Measurements from ENCODE around the gene FHAD1. TPM values are rescaled to one million over a fixed set of nuclear protein-coding genes. Genes with fewer than 3 reads are reported as not detected.

Gene FHAD1
- total and polyA plus RNA-seq, 2 donors: 0.66 to 0.71 TPM

- Histone ChIP-seq H3K27me3 (ENCODE audit: control insufficient read depth in 2 of 2, insufficient read depth in 1 of 2, low read length in 1 of 2) (peaks cover 0 to 9% of the 10 kb centered on the region in 2 donors), H3K4me3 (ENCODE audit: low read length in 2 of 2) (no peak overlapping the region)
- WGBS: 95% methylated on average over 2 of the region's 2 CpGs
Observed at GRCh38 chr1:15331734-15332133, 84.7 kb downstream of the FHAD1 start.

GRCh38 chr1:15332525-15332924 lies 85.5 kb downstream of the FHAD1 start:
- no peak overlapping the region for H3K4me3 ChIP-seq (ENCODE audit: low read length in 2 of 2)

More at GRCh38 chr1:15331734-15332133, 84.7 kb downstream of the FHAD1 start:
- no peak overlapping the region for H3K27ac ChIP-seq (ENCODE audit: low read depth in 1 of 2, low read length in 1 of 2)
- DNase-seq (ENCODE audit: low read depth in 6 of 9, low spot score in 9 of 9): no peak
- no peaks in the 10 kb centered on the region for H3K9me3 ChIP-seq (ENCODE audit: control insufficient read depth in 2 of 2, insufficient read depth in 1 of 2, low read length in 1 of 2)
- H3K4me1 ChIP-seq (ENCODE audit: control insufficient read depth in 2 of 2, insufficient read depth in 2 of 2, low read length in 2 of 2): peaks cover 0 to 10% of the 10 kb centered on the region in 2 donors
- no peaks in the 10 kb centered on the region for H3K36me3 ChIP-seq (ENCODE audit: control insufficient read depth in 2 of 2, insufficient read depth in 2 of 2, low read length in 1 of 2)

GRCh38 chr1:15332952-15333715 lies 86.1 kb downstream of the FHAD1 start:
- Histone ChIP-seq H3K27ac (ENCODE audit: low read depth in 1 of 2, low read length in 1 of 2) (no peak overlapping the region), H3K27me3 (ENCODE audit: control insufficient read depth in 2 of 2, insufficient read depth in 1 of 2, low read length in 1 of 2) (peaks cover 0 to 9% of the 10 kb centered on the region in 2 donors), H3K4me1 (ENCODE audit: control insufficient read depth in 2 of 2, insufficient read depth in 2 of 2, low read length in 2 of 2) (peaks cover 0 to 15% of the 10 kb centered on the region in 2 donors), H3K4me3 (ENCODE audit: low read length in 2 of 2) (no peak overlapping the region), H3K36me3 (ENCODE audit: control insufficient read depth in 2 of 2, insufficient read depth in 2 of 2, low read length in 1 of 2) (no peaks in the 10 kb centered on the region), H3K9me3 (ENCODE audit: control insufficient read depth in 2 of 2, insufficient read depth in 1 of 2, low read length in 1 of 2) (no peaks in the 10 kb centered on the region)
- no peak for DNase-seq (ENCODE audit: low read depth in 6 of 9, low spot score in 9 of 9)
- WGBS: 95% methylated on average over 11 of the region's 11 CpGs

More at GRCh38 chr1:15332525-15332924, 85.5 kb downstream of the FHAD1 start:
- WGBS: 96% methylated on average over 4 of the region's 4 CpGs
- no peak overlapping the region for H3K27ac ChIP-seq (ENCODE audit: low read depth in 1 of 2, low read length in 1 of 2)
- H3K36me3 ChIP-seq (ENCODE audit: control insufficient read depth in 2 of 2, insufficient read depth in 2 of 2, low read length in 1 of 2): no peaks in the 10 kb centered on the region
- peaks cover 0 to 9% of the 10 kb centered on the region in 2 donors for H3K27me3 ChIP-seq (ENCODE audit: control insufficient read depth in 2 of 2, insufficient read depth in 1 of 2, low read length in 1 of 2)
- DNase-seq (ENCODE audit: low read depth in 6 of 9, low spot score in 9 of 9): no peak
- no peaks in the 10 kb centered on the region for H3K9me3 ChIP-seq (ENCODE audit: control insufficient read depth in 2 of 2, insufficient read depth in 1 of 2, low read length in 1 of 2)
- H3K4me1 ChIP-seq (ENCODE audit: control insufficient read depth in 2 of 2, insufficient read depth in 2 of 2, low read length in 2 of 2): peaks cover 0 to 15% of the 10 kb centered on the region in 2 donors

GRCh38 chr1:15334995-15335394 lies 88.0 kb downstream of the FHAD1 start:
- 93% methylated on average over 10 of the region's 10 CpGs for WGBS
- Histone ChIP-seq H3K9me3 (ENCODE audit: control insufficient read depth in 2 of 2, insufficient read depth in 1 of 2, low read length in 1 of 2) (no peaks in the 10 kb centered on the region), H3K4me3 (ENCODE audit: low read length in 2 of 2) (no peak overlapping the region), H3K36me3 (ENCODE audit: control insufficient read depth in 2 of 2, insufficient read depth in 2 of 2, low read length in 1 of 2) (no peaks in the 10 kb centered on the region), H3K27ac (ENCODE audit: low read depth in 1 of 2, low read length in 1 of 2) (no peak overlapping the region), H3K4me1 (ENCODE audit: control insufficient read depth in 2 of 2, insufficient read depth in 2 of 2, low read length in 2 of 2) (peaks cover 0 to 9% of the 10 kb centered on the region in 2 donors), H3K27me3 (ENCODE audit: control insufficient read depth in 2 of 2, insufficient read depth in 1 of 2, low read length in 1 of 2) (no peaks in the 10 kb centered on the region)
- no peak for DNase-seq (ENCODE audit: low read depth in 6 of 9, low spot score in 9 of 9)

GRCh38 chr1:15336866-15337265 lies 89.8 kb downstream of the FHAD1 start:
- H3K9me3 ChIP-seq (ENCODE audit: control insufficient read depth in 2 of 2, insufficient read depth in 1 of 2, low read length in 1 of 2): no peaks in the 10 kb centered on the region
- H3K4me3 ChIP-seq (ENCODE audit: low read length in 2 of 2): no peak overlapping the region
- 96% methylated on average over 7 of the region's 7 CpGs for WGBS
- no peaks in the 10 kb centered on the region for H3K27me3 ChIP-seq (ENCODE audit: control insufficient read depth in 2 of 2, insufficient read depth in 1 of 2, low read length in 1 of 2)
- DNase-seq (ENCODE audit: low read depth in 6 of 9, low spot score in 9 of 9): no peak
- H3K4me1 ChIP-seq (ENCODE audit: control insufficient read depth in 2 of 2, insufficient read depth in 2 of 2, low read length in 2 of 2): peaks cover 0 to 13% of the 10 kb centered on the region in 2 donors
- H3K36me3 ChIP-seq (ENCODE audit: control insufficient read depth in 2 of 2, insufficient read depth in 2 of 2, low read length in 1 of 2): no peaks in the 10 kb centered on the region
- H3K27ac ChIP-seq (ENCODE audit: low read depth in 1 of 2, low read length in 1 of 2): no peak overlapping the region

GRCh38 chr1:15337656-15338402 lies 90.8 kb downstream of the FHAD1 start:
- no peak for DNase-seq (ENCODE audit: low read depth in 6 of 9, low spot score in 9 of 9)
- Histone ChIP-seq H3K4me3 (ENCODE audit: low read length in 2 of 2) (no peak overlapping the region), H3K36me3 (ENCODE audit: control insufficient read depth in 2 of 2, insufficient read depth in 2 of 2, low read length in 1 of 2) (no peaks in the 10 kb centered on the region), H3K27me3 (ENCODE audit: control insufficient read depth in 2 of 2, insufficient read depth in 1 of 2, low read length in 1 of 2) (no peaks in the 10 kb centered on the region), H3K27ac (ENCODE audit: low read depth in 1 of 2, low read length in 1 of 2) (no peak overlapping the region), H3K9me3 (ENCODE audit: control insufficient read depth in 2 of 2, insufficient read depth in 1 of 2, low read length in 1 of 2) (no peaks in the 10 kb centered on the region), H3K4me1 (ENCODE audit: control insufficient read depth in 2 of 2, insufficient read depth in 2 of 2, low read length in 2 of 2) (peaks cover 0 to 13% of the 10 kb centered on the region in 2 donors)
- 88% methylated on average over 17 of the region's 17 CpGs for WGBS

- no peaks in the 10 kb centered on the region for H3K9me3 ChIP-seq (ENCODE audit: control insufficient read depth in 2 of 2, insufficient read depth in 1 of 2, low read length in 1 of 2)
- H3K27ac ChIP-seq (ENCODE audit: low read depth in 1 of 2, low read length in 1 of 2): no peak overlapping the region
- H3K36me3 ChIP-seq (ENCODE audit: control insufficient read depth in 2 of 2, insufficient read depth in 2 of 2, low read length in 1 of 2): no peaks in the 10 kb centered on the region
- no peak overlapping the region for H3K4me3 ChIP-seq (ENCODE audit: low read length in 2 of 2)
- DNase-seq (ENCODE audit: low read depth in 6 of 9, low spot score in 9 of 9): no peak
- peaks cover 0 to 2% of the 10 kb centered on the region in 2 donors for H3K27me3 ChIP-seq (ENCODE audit: control insufficient read depth in 2 of 2, insufficient read depth in 1 of 2, low read length in 1 of 2)
- WGBS: 96% methylated on average over 4 of the region's 4 CpGs
- H3K4me1 ChIP-seq (ENCODE audit: control insufficient read depth in 2 of 2, insufficient read depth in 2 of 2, low read length in 2 of 2): peaks cover 0 to 17% of the 10 kb centered on the region in 2 donors
Observed at GRCh38 chr1:15339570-15339969, 92.5 kb downstream of the FHAD1 start.

- no peak overlapping the region for H3K27ac ChIP-seq (ENCODE audit: low read depth in 1 of 2, low read length in 1 of 2)
- DNase-seq (ENCODE audit: low read depth in 6 of 9, low spot score in 9 of 9): no peak
Observed at GRCh38 chr1:15341228-15341627, 94.2 kb downstream of the FHAD1 start.

More at GRCh38 chr1:15341228-15341627, 94.2 kb downstream of the FHAD1 start:
- Histone ChIP-seq H3K4me3 (ENCODE audit: low read length in 2 of 2) (no peak overlapping the region), H3K4me1 (ENCODE audit: control insufficient read depth in 2 of 2, insufficient read depth in 2 of 2, low read length in 2 of 2) (peaks cover 0 to 26% of the 10 kb centered on the region in 2 donors), H3K36me3 (ENCODE audit: control insufficient read depth in 2 of 2, insufficient read depth in 2 of 2, low read length in 1 of 2) (no peaks in the 10 kb centered on the region), H3K9me3 (ENCODE audit: control insufficient read depth in 2 of 2, insufficient read depth in 1 of 2, low read length in 1 of 2) (no peaks in the 10 kb centered on the region), H3K27me3 (ENCODE audit: control insufficient read depth in 2 of 2, insufficient read depth in 1 of 2, low read length in 1 of 2) (peaks cover 0 to 9% of the 10 kb centered on the region in 2 donors)
- 97% methylated on average over 2 of the region's 2 CpGs for WGBS

All from thymus (tissue), 11 donors.